ENCODE data around the gene BAHCC1. TPM values are rescaled to one million over a fixed set of nuclear protein-coding genes. Genes with fewer than 3 reads are reported as not detected.

The BAHCC1 gene
- total RNA-seq, 5 donors from 2014 or later (not counting 1 experiment from before 2014, with no cell fraction given) = 0.23 to 0.82 (median 0.33) TPM

- H3K4me3 Mint-ChIP-seq = no peak overlapping the region
- no peak overlapping the region for H3K27ac Mint-ChIP-seq
- H3K36me3 Mint-ChIP-seq = no peaks in the 10 kb centered on the region
- DNase-seq (no peak), ATAC-seq (replicated peaks in 1 of 4) (no peak)
- POLR2A ChIA-PET = no interaction called here
- CTCF ChIA-PET = no interaction called here
- Histone ChIP-seq H3K27ac (ENCODE audit: low read length) (no peak overlapping the region), H3K9me3 (no peaks in the 10 kb centered on the region), H3K4me3 (ENCODE audit: control insufficient read depth in 1 of 2, extremely low read depth in 1 of 2, low read length in 1 of 2) (no peak overlapping the region), H3K27me3 (replicated peaks in 1 of 2; ENCODE audit: control insufficient read depth in 2 of 2, extremely low read depth in 1 of 2, insufficient read depth in 2 of 2, low read length in 1 of 2) (peaks cover 0 to 22% of the 10 kb centered on the region in 2 experiments), H3K36me3 (ENCODE audit: control insufficient read depth in 2 of 2, extremely low read depth in 1 of 2, insufficient read depth in 1 of 2, low read length in 1 of 2) (no peaks in the 10 kb centered on the region), H3K4me1 (ENCODE audit: control insufficient read depth in 1 of 2, extremely low read depth in 1 of 2, insufficient read depth in 2 of 2, low read length in 2 of 2) (peaks cover 0 to under 1% of the 10 kb centered on the region in 2 experiments)
- H3K27me3 Mint-ChIP-seq = no peaks in the 10 kb centered on the region
- no peaks in the 10 kb centered on the region for H3K9me3 Mint-ChIP-seq
- WGBS (ENCODE audit: insufficient coverage) = 86% methylated on average over 32 of the region's 33 CpGs
- H3K4me1 Mint-ChIP-seq = no peaks in the 10 kb centered on the region
These were observed 71.6 kb downstream of the BAHCC1 start for GRCh38 chr17:81466564-81467472.

GRCh38 chr17:81468111-81468769, 73.0 kb downstream of the BAHCC1 start:
- DNase-seq = no peak
- H3K27ac Mint-ChIP-seq = no peak overlapping the region
- Histone ChIP-seq H3K36me3 (ENCODE audit: control insufficient read depth in 2 of 2, extremely low read depth in 1 of 2, insufficient read depth in 1 of 2, low read length in 1 of 2) (no peaks in the 10 kb centered on the region), H3K27me3 (replicated peaks in 1 of 2; ENCODE audit: control insufficient read depth in 2 of 2, extremely low read depth in 1 of 2, insufficient read depth in 2 of 2, low read length in 1 of 2) (peaks cover 0 to 17% of the 10 kb centered on the region in 2 experiments), H3K4me3 (ENCODE audit: control insufficient read depth in 1 of 2, extremely low read depth in 1 of 2, low read length in 1 of 2) (no peak overlapping the region), H3K27ac (ENCODE audit: low read length) (no peak overlapping the region), H3K4me1 (ENCODE audit: control insufficient read depth in 1 of 2, extremely low read depth in 1 of 2, insufficient read depth in 2 of 2, low read length in 2 of 2) (peaks cover 0 to 5% of the 10 kb centered on the region in 2 experiments), H3K9me3 (no peaks in the 10 kb centered on the region)
- H3K36me3 Mint-ChIP-seq = no peaks in the 10 kb centered on the region
- WGBS (ENCODE audit: insufficient coverage) = 77% methylated on average over 12 of the region's 18 CpGs
- ChIA-PET POLR2A (no interaction called here), CTCF (interaction anchor here in 1 of 2 donors (0.6 kb wide), 1 partner anchor 86 kb away, joined by 4 read pairs; no protein-coding TSS in a partner anchor)
- H3K4me3 Mint-ChIP-seq = no peak overlapping the region
- no peaks in the 10 kb centered on the region for H3K9me3 Mint-ChIP-seq
- no peak for ATAC-seq (replicated peaks in 1 of 4)
- H3K27me3 Mint-ChIP-seq = no peaks in the 10 kb centered on the region
- no peaks in the 10 kb centered on the region for H3K4me1 Mint-ChIP-seq

- Mint-ChIP-seq H3K4me1 (no peaks in the 10 kb centered on the region), H3K36me3 (no peaks in the 10 kb centered on the region), H3K4me3 (no peak overlapping the region), H3K9me3 (no peaks in the 10 kb centered on the region), H3K27me3 (no peaks in the 10 kb centered on the region), H3K27ac (no peak overlapping the region)
- no peak overlapping the region for H3K4me3 ChIP-seq (ENCODE audit: control insufficient read depth in 1 of 2, extremely low read depth in 1 of 2, low read length in 1 of 2)
- no peak for ATAC-seq (replicated peaks in 1 of 4)
- ChIA-PET POLR2A (no interaction called here), CTCF (no interaction called here)
- DNase-seq = no peak
- peaks cover 0 to 17% of the 10 kb centered on the region in 2 experiments for H3K27me3 ChIP-seq (replicated peaks in 1 of 2; ENCODE audit: control insufficient read depth in 2 of 2, extremely low read depth in 1 of 2, insufficient read depth in 2 of 2, low read length in 1 of 2)
- peaks cover 0 to 5% of the 10 kb centered on the region in 2 experiments for H3K4me1 ChIP-seq (ENCODE audit: control insufficient read depth in 1 of 2, extremely low read depth in 1 of 2, insufficient read depth in 2 of 2, low read length in 2 of 2)
- H3K27ac ChIP-seq (ENCODE audit: low read length) = no peak overlapping the region
- WGBS (ENCODE audit: insufficient coverage) = 89% methylated on average over 9 of the region's 18 CpGs
- H3K36me3 ChIP-seq (ENCODE audit: control insufficient read depth in 2 of 2, extremely low read depth in 1 of 2, insufficient read depth in 1 of 2, low read length in 1 of 2) = no peaks in the 10 kb centered on the region
- H3K9me3 ChIP-seq = no peaks in the 10 kb centered on the region
These were observed 73.5 kb downstream of the BAHCC1 start for GRCh38 chr17:81468770-81469121.

GRCh38 chr17:81469266-81469665, 74.0 kb downstream of the BAHCC1 start:
- ChIA-PET CTCF (no interaction called here), POLR2A (no interaction called here)
- ATAC-seq (replicated peaks in 1 of 4) = no peak
- H3K36me3 ChIP-seq (ENCODE audit: control insufficient read depth in 2 of 2, extremely low read depth in 1 of 2, insufficient read depth in 1 of 2, low read length in 1 of 2) = no peaks in the 10 kb centered on the region
- Mint-ChIP-seq H3K4me3 (no peak overlapping the region), H3K27me3 (no peaks in the 10 kb centered on the region), H3K36me3 (no peaks in the 10 kb centered on the region), H3K4me1 (no peaks in the 10 kb centered on the region), H3K27ac (no peak overlapping the region), H3K9me3 (no peaks in the 10 kb centered on the region)
- no peaks in the 10 kb centered on the region for H3K9me3 ChIP-seq
- H3K4me1 ChIP-seq (ENCODE audit: control insufficient read depth in 1 of 2, extremely low read depth in 1 of 2, insufficient read depth in 2 of 2, low read length in 2 of 2) = peaks cover 0 to 5% of the 10 kb centered on the region in 2 experiments
- WGBS (ENCODE audit: insufficient coverage) = 93% methylated on average over 10 of the region's 13 CpGs
- no peak overlapping the region for H3K27ac ChIP-seq (ENCODE audit: low read length)
- no peak overlapping the region for H3K4me3 ChIP-seq (ENCODE audit: control insufficient read depth in 1 of 2, extremely low read depth in 1 of 2, low read length in 1 of 2)
- no peak for DNase-seq
- peaks cover 0 to 17% of the 10 kb centered on the region in 2 experiments for H3K27me3 ChIP-seq (replicated peaks in 1 of 2; ENCODE audit: control insufficient read depth in 2 of 2, extremely low read depth in 1 of 2, insufficient read depth in 2 of 2, low read length in 1 of 2)

- Histone ChIP-seq H3K9me3 (no peaks in the 10 kb centered on the region), H3K27me3 (replicated peaks in 1 of 2; ENCODE audit: control insufficient read depth in 2 of 2, extremely low read depth in 1 of 2, insufficient read depth in 2 of 2, low read length in 1 of 2) (peaks cover 0 to 15% of the 10 kb centered on the region in 2 experiments), H3K27ac (ENCODE audit: low read length) (no peak overlapping the region), H3K4me1 (ENCODE audit: control insufficient read depth in 1 of 2, extremely low read depth in 1 of 2, insufficient read depth in 2 of 2, low read length in 2 of 2) (peaks cover 0 to 5% of the 10 kb centered on the region in 2 experiments), H3K4me3 (ENCODE audit: control insufficient read depth in 1 of 2, extremely low read depth in 1 of 2, low read length in 1 of 2) (no peak overlapping the region), H3K36me3 (ENCODE audit: control insufficient read depth in 2 of 2, extremely low read depth in 1 of 2, insufficient read depth in 1 of 2, low read length in 1 of 2) (no peaks in the 10 kb centered on the region)
- no peak for ATAC-seq (replicated peaks in 1 of 4)
- CTCF ChIA-PET = no interaction called here
- H3K27ac Mint-ChIP-seq = no peak overlapping the region
- no peaks in the 10 kb centered on the region for H3K9me3 Mint-ChIP-seq
- WGBS (ENCODE audit: insufficient coverage) = 72% methylated on average over 7 of the region's 9 CpGs
- no peak for DNase-seq
- H3K36me3 Mint-ChIP-seq = no peaks in the 10 kb centered on the region
- no peaks in the 10 kb centered on the region for H3K4me1 Mint-ChIP-seq
- H3K27me3 Mint-ChIP-seq = no peaks in the 10 kb centered on the region
- POLR2A ChIA-PET = no interaction called here
- no peak overlapping the region for H3K4me3 Mint-ChIP-seq
These were observed 75.2 kb downstream of the BAHCC1 start for GRCh38 chr17:81470270-81470943.

GRCh38 chr17:81470944-81471817, 75.9 kb downstream of the BAHCC1 start:
- H3K4me1 ChIP-seq (ENCODE audit: control insufficient read depth in 1 of 2, extremely low read depth in 1 of 2, insufficient read depth in 2 of 2, low read length in 2 of 2) = peaks cover 0 to 5% of the 10 kb centered on the region in 2 experiments
- H3K9me3 ChIP-seq = no peaks in the 10 kb centered on the region
- no peak for ATAC-seq (replicated peaks in 1 of 4)
- no peaks in the 10 kb centered on the region for H3K4me1 Mint-ChIP-seq
- no peak for DNase-seq
- WGBS (ENCODE audit: insufficient coverage) = 82% methylated on average over 10 of the region's 14 CpGs
- ChIA-PET CTCF (no interaction called here), POLR2A (no interaction called here)
- no peaks in the 10 kb centered on the region for H3K36me3 Mint-ChIP-seq
- no peak overlapping the region for H3K27ac Mint-ChIP-seq
- H3K27ac ChIP-seq (ENCODE audit: low read length) = no peak overlapping the region
- H3K27me3 ChIP-seq (replicated peaks in 1 of 2; ENCODE audit: control insufficient read depth in 2 of 2, extremely low read depth in 1 of 2, insufficient read depth in 2 of 2, low read length in 1 of 2) = peaks cover 0 to 13% of the 10 kb centered on the region in 2 experiments
- H3K27me3 Mint-ChIP-seq = no peaks in the 10 kb centered on the region
- H3K4me3 ChIP-seq (ENCODE audit: control insufficient read depth in 1 of 2, extremely low read depth in 1 of 2, low read length in 1 of 2) = no peak overlapping the region
- no peaks in the 10 kb centered on the region for H3K9me3 Mint-ChIP-seq
- H3K36me3 ChIP-seq (ENCODE audit: control insufficient read depth in 2 of 2, extremely low read depth in 1 of 2, insufficient read depth in 1 of 2, low read length in 1 of 2) = no peaks in the 10 kb centered on the region
- no peak overlapping the region for H3K4me3 Mint-ChIP-seq

All from T-cell (primary cell).